ENCODE results near the gene DMWD. TPM values are rescaled to one million over a fixed set of nuclear protein-coding genes. Genes with fewer than 3 reads are reported as not detected.

Gene DMWD
- total and polyA plus RNA-seq, 2 of the 13 experiments (the other 11 are each of a cell fraction or from before 2014, with no cell fraction given), result 10.3 to 14.9 TPM

- TF ChIP-seq DMTF1 (CRISPR knock-in tag; IDR thresholded peaks at IDR 0.05) (no peak), ZFP90 (CRISPR knock-in tag; IDR thresholded peaks at IDR 0.05; ENCODE audit: borderline replicate concordance) (no peak), E2F5 (CRISPR knock-in tag; conservative IDR thresholded peaks at IDR 0.05) (0 out of 2 replicates have a peak, but pooled peaks have one; percentile 15), ARNT (IDR thresholded peaks at IDR 0.05) (no peak), STAG1 (CRISPR knock-in tag; IDR thresholded peaks at IDR 0.05) (no peak), MNT (IDR thresholded peaks at IDR 0.05) (peak; percentile 35; the same call in 1 of the 2 replicates), MYPOP (CRISPR knock-in tag; IDR thresholded peaks at IDR 0.05) (no peak), NR2F2 (IDR thresholded peaks at IDR 0.05; ENCODE audit: borderline replicate concordance, low read depth) (no peak), ZNF318 (CRISPR knock-in tag; IDR thresholded peaks at IDR 0.05) (no peak), SMAD1 (CRISPR knock-in tag; IDR thresholded peaks at IDR 0.05; ENCODE audit: borderline replicate concordance, low read depth) (no peak), THAP7 (CRISPR knock-in tag; IDR thresholded peaks at IDR 0.05) (no peak), CERS6 (CRISPR knock-in tag; IDR thresholded peaks at IDR 0.05) (no peak)
Observed at GRCh38 chr19:45792470-45793177, at the start of gene DMWD (continued).
